Measurements from ENCODE around the gene SUN1. TPM values are rescaled to one million over a fixed set of nuclear protein-coding genes. Genes with fewer than 3 reads are reported as not detected.
A peak's percentile ranks its signal among the peaks of the same experiment; 100 is the strongest.

SUN1 gene
- total RNA-seq, 1 donor from 2014 or later = 99.9 TPM

DNA sequence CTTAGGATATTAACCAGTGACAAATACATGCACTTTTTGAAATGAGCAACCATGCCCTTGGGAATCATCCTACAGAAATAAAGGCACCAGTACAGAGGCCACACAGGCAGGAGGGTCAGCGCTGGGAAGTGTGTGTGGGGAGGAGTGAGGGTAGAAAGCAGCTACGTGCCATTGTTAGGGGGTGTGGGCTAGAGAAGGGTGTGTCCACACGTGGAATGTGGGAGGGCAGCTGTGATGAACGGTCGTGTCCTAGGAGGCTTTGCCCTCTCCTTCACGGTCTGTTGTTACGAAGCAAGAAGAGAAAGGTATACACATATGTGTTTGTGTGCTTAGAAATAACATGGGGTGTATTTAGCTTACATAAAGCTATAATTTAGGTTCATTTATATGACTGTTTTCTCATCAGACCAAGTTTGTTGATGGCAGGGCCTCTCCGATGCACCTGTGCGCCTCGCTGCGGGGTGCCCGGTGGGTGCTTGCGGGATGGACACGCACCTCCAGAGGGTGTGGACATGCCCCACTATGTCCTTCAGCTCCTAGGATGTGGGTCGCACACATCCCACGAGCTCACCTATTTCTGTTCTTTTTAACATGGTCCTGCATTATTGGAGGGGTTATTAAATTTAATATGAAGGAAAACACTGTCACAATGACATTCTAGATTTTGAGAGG, 27.2 kb downstream of the SUN1 start:
- TF ChIP-seq, protein P1, sequence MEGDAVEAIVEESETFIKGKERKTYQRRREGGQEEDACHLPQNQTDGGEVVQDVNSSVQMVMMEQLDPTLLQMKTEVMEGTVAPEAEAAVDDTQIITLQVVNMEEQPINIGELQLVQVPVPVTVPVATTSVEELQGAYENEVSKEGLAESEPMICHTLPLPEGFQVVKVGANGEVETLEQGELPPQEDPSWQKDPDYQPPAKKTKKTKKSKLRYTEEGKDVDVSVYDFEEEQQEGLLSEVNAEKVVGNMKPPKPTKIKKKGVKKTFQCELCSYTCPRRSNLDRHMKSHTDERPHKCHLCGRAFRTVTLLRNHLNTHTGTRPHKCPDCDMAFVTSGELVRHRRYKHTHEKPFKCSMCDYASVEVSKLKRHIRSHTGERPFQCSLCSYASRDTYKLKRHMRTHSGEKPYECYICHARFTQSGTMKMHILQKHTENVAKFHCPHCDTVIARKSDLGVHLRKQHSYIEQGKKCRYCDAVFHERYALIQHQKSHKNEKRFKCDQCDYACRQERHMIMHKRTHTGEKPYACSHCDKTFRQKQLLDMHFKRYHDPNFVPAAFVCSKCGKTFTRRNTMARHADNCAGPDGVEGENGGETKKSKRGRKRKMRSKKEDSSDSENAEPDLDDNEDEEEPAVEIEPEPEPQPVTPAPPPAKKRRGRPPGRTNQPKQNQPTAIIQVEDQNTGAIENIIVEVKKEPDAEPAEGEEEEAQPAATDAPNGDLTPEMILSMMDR (conservative IDR thresholded peaks at IDR 0.05) = no peak
- Mint-ChIP-seq H3K36me3 (ENCODE audit: low read depth) (peaks cover 13% of the 10 kb centered on the region), H3K9me3 (no peaks in the 10 kb centered on the region), H3K4me3 (no peak overlapping the region), H3K4me1 (no peaks in the 10 kb centered on the region), H3K27ac (ENCODE audit: unreplicated experiment) (peak overlapping the region; percentile 78), H3K27me3 (ENCODE audit: low read depth) (no peaks in the 10 kb centered on the region)
- no peak for DNase-seq (ENCODE audit: low read depth, low spot score)

DNA sequence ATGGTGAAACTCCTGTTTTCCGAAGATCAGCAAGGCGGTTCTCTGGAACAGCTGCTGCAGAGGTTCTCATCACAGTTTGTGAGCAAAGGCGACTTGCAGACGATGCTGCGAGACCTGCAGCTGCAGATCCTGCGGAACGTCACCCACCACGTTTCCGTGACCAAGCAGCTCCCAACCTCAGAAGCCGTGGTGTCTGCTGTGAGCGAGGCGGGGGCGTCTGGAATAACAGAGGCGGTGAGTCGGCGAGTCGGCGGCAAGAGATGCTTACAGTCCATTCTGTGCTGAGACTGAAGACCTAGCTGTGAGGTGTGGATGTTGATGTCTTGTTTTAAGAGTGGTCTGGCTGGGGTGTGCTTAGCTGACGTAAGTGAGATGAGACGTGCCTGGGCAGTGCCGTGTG, 27.9 kb downstream of the SUN1 start:
- no peak overlapping the region for H3K4me3 Mint-ChIP-seq

DNA sequence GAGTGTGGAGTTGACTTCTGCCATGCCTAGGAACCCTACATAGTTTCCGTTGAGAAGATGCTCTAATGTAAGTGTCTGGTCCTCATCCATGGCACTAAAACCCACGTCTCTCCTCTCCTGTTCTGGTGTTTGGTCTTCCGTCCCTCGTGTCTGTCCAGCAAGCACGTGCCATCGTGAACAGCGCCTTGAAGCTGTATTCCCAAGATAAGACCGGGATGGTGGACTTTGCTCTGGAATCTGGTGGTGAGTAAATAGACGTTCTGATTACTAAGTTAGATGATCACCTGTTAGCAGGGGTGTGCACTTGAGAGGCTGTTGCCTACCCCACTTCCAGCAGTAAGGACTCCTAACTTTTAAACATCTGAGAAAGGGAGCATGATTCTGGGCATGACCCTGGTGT, 28.9 kb downstream of the SUN1 start:
- Mint-ChIP-seq H3K4me3 (no peak overlapping the region), H3K36me3 (ENCODE audit: low read depth) (peaks cover 21% of the 10 kb centered on the region), H3K27me3 (ENCODE audit: low read depth) (no peaks in the 10 kb centered on the region), H3K4me1 (no peaks in the 10 kb centered on the region), H3K27ac (ENCODE audit: unreplicated experiment) (peak overlapping the region; percentile 27), H3K9me3 (no peaks in the 10 kb centered on the region)
- DNase-seq (ENCODE audit: low read depth, low spot score) = no peak
- TF ChIP-seq, protein P1 (conservative IDR thresholded peaks at IDR 0.05) = no peak

More for the DNA sequence above, 27.9 kb downstream of the SUN1 start:
- DNase-seq (ENCODE audit: low read depth, low spot score) = no peak
- Mint-ChIP-seq H3K9me3 (no peaks in the 10 kb centered on the region), H3K36me3 (ENCODE audit: low read depth) (peaks cover 17% of the 10 kb centered on the region), H3K27ac (ENCODE audit: unreplicated experiment) (no peak overlapping the region), H3K4me1 (no peaks in the 10 kb centered on the region), H3K27me3 (ENCODE audit: low read depth) (no peaks in the 10 kb centered on the region)
- TF ChIP-seq, protein P1 (conservative IDR thresholded peaks at IDR 0.05) = no peak

DNA sequence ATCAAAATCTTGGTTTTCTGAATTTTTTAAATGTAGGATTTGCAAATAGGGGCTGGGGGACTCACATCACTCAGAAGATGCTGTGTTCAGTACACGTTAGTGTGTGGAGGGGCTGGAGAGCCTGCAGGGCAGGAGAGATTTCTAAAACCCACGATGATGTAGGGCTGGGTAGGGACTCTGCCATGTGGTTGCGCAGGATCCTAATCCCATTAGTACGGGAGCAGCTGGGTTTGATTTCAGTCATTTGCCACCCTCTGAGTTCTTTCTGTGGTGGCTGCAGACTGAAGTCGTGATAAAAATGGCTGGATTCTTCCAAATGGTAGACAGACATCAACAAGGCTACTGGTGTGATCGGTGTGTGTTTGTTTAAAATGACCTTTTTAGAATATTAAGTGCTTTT, 29.9 kb downstream of the SUN1 start:
- H3K4me3 Mint-ChIP-seq = no peak overlapping the region
- no peaks in the 10 kb centered on the region for H3K4me1 Mint-ChIP-seq
- no peaks in the 10 kb centered on the region for H3K27me3 Mint-ChIP-seq (ENCODE audit: low read depth)
- DNase-seq (ENCODE audit: low read depth, low spot score) = no peak
- H3K36me3 Mint-ChIP-seq (ENCODE audit: low read depth) = peaks cover 23% of the 10 kb centered on the region
- TF ChIP-seq, protein P1 (conservative IDR thresholded peaks at IDR 0.05) = no peak
- no peak overlapping the region for H3K27ac Mint-ChIP-seq (ENCODE audit: unreplicated experiment)
- no peaks in the 10 kb centered on the region for H3K9me3 Mint-ChIP-seq

DNA sequence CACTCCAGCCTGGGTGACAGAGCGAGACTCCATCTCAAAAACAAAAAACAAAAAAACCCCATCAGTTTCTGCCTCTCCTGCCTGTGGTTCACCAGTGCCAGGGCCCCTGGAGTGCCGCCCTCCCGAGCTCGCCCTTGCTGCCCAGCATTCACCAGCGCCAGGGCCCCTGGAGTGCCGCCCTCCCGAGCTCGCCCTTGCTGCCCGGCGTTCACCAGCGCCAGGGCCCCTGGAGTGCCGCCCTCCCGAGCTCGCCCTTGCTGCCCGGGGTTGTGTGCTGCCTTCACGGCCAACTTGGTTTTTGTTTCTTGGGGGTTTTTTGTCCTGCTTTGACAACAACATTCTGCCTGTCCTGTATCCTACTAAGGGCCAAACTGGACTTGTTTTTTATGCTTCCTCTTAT, 30.8 kb downstream of the SUN1 start:
- H3K4me3 Mint-ChIP-seq = no peak overlapping the region
- DNase-seq (ENCODE audit: low read depth, low spot score) = no peak
- no peaks in the 10 kb centered on the region for H3K27me3 Mint-ChIP-seq (ENCODE audit: low read depth)
- TF ChIP-seq, protein P1 (conservative IDR thresholded peaks at IDR 0.05) = no peak
- no peaks in the 10 kb centered on the region for H3K9me3 Mint-ChIP-seq
- no peaks in the 10 kb centered on the region for H3K4me1 Mint-ChIP-seq
- peaks cover 26% of the 10 kb centered on the region for H3K36me3 Mint-ChIP-seq (ENCODE audit: low read depth)
- H3K27ac Mint-ChIP-seq (ENCODE audit: unreplicated experiment) = no peak overlapping the region
